COLO668 (cell line): ENCODE results near the gene TMX1.

Source experiments
- DNase-seq: peaks from one replicate; lab custom pipeline; 2025; ENCODE audit not compliant: unreplicated experiment; lab: John Stamatoyannopoulos, UW

TMX1 gene

GRCh38 chr14:51293149-51293911 lies 53.3 kb downstream of the TMX1 start:
- DNase-seq = no peak

- no peak for DNase-seq
Measured at GRCh38 chr14:51293912-51294389, 53.9 kb downstream of the TMX1 start.

- no peak for DNase-seq
Measured at GRCh38 chr14:51294951-51295525, 55.0 kb downstream of the TMX1 start.

GRCh38 chr14:51295646-51296263 lies 55.7 kb downstream of the TMX1 start:
- no peak for DNase-seq

- no peak for DNase-seq
Measured at GRCh38 chr14:51297066-51297465, 57.0 kb downstream of the TMX1 start.

GRCh38 chr14:51298895-51299294 lies 58.8 kb downstream of the TMX1 start:
- DNase-seq = no peak

GRCh38 chr14:51302295-51303030 lies 62.4 kb downstream of the TMX1 start:
- peak; percentile 35 for DNase-seq

GRCh38 chr14:51304438-51304837 lies 64.4 kb downstream of the TMX1 start:
- no peak for DNase-seq

GRCh38 chr14:51304941-51305340 lies 64.9 kb downstream of the TMX1 start:
- no peak for DNase-seq

GRCh38 chr14:51305751-51306150 lies 65.7 kb downstream of the TMX1 start:
- no peak for DNase-seq
